Activated CD8-positive, alpha-beta memory T cell treated with anti-CD3 and anti-CD28 coated beads, Interleukin-2, amount 50 U/mL, for 48 hours (primary cell): ENCODE results near the gene TUFT1.

ENCODE experiments used
- DNase-seq: peaks from one replicate; pipeline ENCODE4 v3.0.0-alpha.2; 2020

Gene TUFT1

DNA sequence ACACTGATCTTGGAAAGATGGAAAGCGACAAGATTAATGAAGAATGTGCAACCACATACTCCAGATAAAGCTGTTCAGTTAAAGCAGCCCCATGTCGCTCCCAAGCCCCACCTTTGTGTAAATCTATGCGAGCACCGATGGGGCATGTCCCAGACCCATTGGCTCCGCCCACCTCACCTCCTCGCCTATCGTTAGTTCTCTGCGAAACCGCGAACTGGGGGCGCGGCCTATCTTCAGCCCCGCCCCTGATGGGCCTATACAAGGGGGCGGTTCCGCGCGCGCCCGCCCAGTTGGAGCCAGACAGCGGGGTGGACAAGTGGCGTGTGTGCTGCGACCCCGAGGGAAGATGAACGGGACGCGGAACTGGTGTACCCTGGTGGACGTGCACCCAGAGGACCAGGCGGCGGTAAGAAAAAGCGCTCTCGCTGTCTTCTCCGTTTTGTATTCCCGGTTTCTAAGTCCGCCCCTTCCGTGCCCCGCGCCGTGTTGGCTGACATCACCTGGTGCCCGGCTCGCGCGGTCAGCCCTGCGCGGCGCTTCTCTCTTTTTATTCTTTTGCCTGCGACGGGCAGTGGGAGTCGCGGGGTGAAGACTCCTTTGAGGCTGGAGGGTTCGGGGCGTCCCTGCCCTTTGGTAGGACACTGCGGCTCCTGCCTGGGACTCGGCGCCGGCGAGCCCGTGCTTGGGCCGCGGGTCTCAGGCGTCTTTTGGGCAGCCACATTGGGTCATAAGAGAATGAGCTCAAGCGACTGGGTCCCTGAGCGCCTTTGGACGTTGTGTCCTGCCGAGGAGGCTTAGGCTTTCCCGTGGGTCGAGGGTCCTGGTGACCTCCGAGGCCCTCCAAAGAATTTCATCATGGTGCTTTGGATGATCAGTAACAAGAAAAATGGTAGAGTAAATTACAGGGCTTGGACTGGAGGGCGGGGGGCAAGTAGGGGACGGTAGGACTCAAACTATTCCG lies at the start of gene TUFT1:
TUFT1 (plus strand) TSS at position 289 of the 961 bp plus-strand sequence; CDS start at position 347, 58 bp downstream.
- peak; percentile 96 for DNase-seq

DNA sequence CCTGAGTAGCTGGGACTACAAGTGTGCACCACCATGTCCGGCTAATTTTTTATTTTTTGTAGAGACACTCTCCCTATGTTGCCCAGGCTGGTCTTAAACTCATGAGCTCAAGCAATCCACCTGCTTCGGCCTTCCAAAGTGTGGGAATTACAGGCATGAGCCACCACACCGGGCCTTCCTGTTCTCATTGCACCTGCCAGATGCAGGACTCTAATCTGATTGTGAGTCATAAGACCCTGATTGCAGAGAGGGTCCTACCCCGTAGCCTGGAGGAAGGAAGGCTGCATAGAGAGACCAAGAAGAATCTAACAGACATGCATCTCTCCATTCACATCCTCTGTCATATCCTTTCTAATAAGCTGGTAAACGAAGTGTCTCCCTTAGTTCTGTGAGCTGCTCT lies 48.5 kb upstream of the TUFT1 start:
- no peak for DNase-seq

GRCh38 chr1:151492120-151492519 lies 48.0 kb upstream of the TUFT1 start:
- no peak for DNase-seq

GRCh38 chr1:151493042-151493441 lies 47.1 kb upstream of the TUFT1 start:
- no peak for DNase-seq

GRCh38 chr1:151494741-151495281 lies 45.3 kb upstream of the TUFT1 start:
- DNase-seq: no peak

- no peak for DNase-seq
Measured at GRCh38 chr1:151495316-151495715, 44.8 kb upstream of the TUFT1 start.

DNA sequence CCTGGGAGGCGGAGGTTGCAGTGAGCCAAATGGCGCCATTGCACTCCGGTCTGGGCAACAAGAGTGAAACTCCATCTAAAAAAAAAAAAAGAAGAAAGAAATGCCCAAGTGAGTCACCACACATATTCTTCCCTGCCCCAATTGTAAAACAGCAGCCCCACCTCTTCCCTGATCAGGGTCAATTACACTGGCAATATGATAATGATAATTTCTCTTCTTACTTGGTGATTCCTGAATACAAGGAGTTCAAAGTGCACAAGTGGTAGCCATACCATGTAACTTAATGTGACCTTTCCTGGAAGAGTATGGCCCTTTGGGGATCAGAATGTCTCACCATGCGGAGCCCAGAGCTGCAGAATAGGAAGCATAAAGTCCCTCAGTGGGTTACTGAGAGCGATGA lies 40.7 kb upstream of the TUFT1 start:
- DNase-seq: no peak

- no peak for DNase-seq
Measured at GRCh38 chr1:151499930-151500329, 40.2 kb upstream of the TUFT1 start.

- DNase-seq: no peak
Measured at GRCh38 chr1:151501474-151501873, 38.6 kb upstream of the TUFT1 start.

- no peak for DNase-seq
Measured at GRCh38 chr1:151502035-151502700, 37.9 kb upstream of the TUFT1 start.

GRCh38 chr1:151502859-151503780 lies 37.0 kb upstream of the TUFT1 start:
- DNase-seq: no peak

- DNase-seq: no peak
Measured at GRCh38 chr1:151504252-151504651, 35.9 kb upstream of the TUFT1 start.

DNA sequence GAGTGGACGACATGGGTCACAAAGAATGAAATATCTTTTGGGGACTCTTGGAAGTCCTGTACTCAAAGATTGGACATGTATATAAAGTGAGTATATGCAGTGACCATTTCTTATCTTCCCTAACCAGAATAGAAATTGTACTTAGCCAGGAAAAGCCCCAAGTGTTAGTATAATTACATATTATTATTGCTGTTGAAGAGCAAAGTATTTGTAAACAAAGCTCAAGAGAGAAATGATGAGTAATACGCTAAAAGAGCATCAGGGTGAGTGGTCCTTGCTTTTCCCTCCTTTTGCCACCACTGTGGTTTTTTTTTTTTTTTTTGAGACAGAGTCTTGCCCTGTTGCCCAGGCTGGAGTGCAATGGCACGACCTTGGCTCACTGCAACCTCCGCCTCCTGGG lies 35.4 kb upstream of the TUFT1 start:
- DNase-seq: no peak

- DNase-seq: no peak
Measured at GRCh38 chr1:151508833-151509232, 31.3 kb upstream of the TUFT1 start.

- DNase-seq: no peak
Measured at GRCh38 chr1:151509350-151510019, 30.6 kb upstream of the TUFT1 start.

- DNase-seq: no peak
Measured at GRCh38 chr1:151510020-151510405, 30.1 kb upstream of the TUFT1 start.

GRCh38 chr1:151510614-151510956 lies 29.5 kb upstream of the TUFT1 start:
- no peak for DNase-seq

DNA sequence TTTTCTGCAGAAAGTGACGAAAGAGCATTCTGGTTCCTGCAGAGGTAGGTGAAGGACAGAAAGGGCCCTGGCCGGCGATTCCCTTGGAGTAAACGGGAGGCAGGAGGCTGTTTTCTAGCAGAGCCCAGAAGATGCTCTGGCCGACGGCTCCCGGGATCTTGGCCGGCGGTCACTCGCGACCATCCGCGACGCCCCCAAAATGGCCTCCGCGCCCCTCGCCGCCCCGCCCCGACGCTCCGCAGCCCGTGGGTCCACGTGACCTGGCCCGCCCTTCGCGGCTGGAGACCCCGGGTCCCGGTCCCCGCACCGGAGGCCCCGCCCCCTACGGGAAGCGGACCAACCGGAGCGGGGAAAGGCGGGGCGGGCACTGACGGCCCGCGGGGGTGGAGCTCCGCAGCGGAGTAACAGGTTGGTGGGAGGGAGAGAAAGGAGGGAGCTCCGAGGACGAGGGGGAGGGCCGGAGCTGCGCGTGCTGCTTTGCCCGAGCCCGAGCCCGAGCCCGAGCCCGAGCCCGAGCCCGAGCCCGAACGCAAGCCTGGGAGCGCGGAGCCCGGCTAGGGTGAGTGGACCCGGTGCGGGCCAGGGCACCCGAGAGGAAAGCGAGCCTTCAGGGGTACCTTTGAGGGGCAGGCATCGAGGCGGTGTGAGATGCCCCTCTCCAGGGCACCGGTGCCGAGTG lies 29.0 kb upstream of the TUFT1 start, which contains the start of gene CGN:
CGN (plus strand) TSS at position 431 of the 679 bp plus-strand sequence. CDS start 7,133 bp downstream, outside the sequence.
- DNase-seq: peak; percentile 89

GRCh38 chr1:151511636-151512215 lies 28.4 kb upstream of the TUFT1 start:
- DNase-seq: peak; percentile 69

GRCh38 chr1:151512326-151512725 lies 27.8 kb upstream of the TUFT1 start:
- no peak for DNase-seq
